LNCAP (cell line): ENCODE results near the gene ZNF19.

ENCODE experiments used
- CTCF ChIP-seq: fragments of 450-650 bp; IDR thresholded peaks from 2 replicates; pipeline ENCODE4 v1.5.1; 2017; ENCODE audit warnings: mild to moderate bottlenecking

Gene ZNF19

GRCh38 chr16:71459510-71459909 lies 29.6 kb downstream of the ZNF19 start:
- no peak for TF ChIP-seq CTCF

- TF ChIP-seq CTCF, result no peak
Measured at GRCh38 chr16:71456801-71457200, 32.3 kb downstream of the ZNF19 start.

DNA sequence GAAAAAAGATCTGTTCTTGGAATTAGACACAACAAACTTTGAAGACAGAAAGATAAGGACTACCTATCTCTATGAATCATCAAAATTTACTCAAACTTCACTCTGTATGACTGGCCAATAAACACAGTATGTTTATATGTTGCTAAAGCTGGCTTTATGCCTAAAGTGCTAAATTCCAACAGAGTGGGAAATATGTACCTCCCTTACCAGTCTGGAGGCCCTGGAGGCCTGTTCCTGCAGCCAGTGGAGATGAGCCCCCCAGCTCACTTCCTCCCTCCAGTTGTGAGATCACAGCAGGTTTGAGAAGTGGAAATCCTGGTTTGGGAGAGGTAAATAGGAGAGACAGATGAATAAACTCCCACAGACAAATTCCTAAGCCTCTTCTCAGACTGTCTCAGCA lies 36.1 kb downstream of the ZNF19 start:
- TF ChIP-seq CTCF, result no peak

GRCh38 chr16:71449020-71449419 lies 40.1 kb downstream of the ZNF19 start:
- TF ChIP-seq CTCF, result no peak

DNA sequence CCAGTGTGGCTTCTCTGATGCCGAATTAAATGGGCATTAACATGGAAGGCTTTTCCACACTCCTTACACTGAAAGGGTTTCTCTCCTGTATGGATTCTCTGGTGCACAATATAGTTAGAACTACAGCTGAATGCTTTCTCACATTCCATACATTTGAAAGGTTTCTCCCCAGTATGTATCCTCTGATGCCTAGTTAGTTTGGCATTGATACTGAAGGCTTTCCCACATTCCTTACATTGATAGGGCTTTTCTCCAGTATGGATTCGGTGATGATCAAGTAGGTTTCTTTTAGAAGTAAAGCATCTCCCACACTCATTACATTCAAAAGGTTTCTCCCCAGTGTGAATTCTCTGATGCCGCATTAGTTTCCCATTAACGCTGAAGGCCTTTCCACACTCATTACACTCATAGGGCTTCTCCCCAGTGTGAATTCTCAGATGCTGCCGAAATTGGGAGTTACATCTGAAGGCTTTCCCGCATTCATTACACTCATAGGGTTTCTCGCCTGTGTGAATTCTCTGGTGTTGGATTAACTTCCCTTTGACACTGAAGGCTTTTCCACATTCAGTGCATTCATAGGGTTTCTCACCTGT lies 40.8 kb downstream of the ZNF19 start:
- TF ChIP-seq CTCF, result no peak

- no peak for TF ChIP-seq CTCF
Measured at GRCh38 chr16:71443714-71444113, 45.4 kb downstream of the ZNF19 start.

DNA sequence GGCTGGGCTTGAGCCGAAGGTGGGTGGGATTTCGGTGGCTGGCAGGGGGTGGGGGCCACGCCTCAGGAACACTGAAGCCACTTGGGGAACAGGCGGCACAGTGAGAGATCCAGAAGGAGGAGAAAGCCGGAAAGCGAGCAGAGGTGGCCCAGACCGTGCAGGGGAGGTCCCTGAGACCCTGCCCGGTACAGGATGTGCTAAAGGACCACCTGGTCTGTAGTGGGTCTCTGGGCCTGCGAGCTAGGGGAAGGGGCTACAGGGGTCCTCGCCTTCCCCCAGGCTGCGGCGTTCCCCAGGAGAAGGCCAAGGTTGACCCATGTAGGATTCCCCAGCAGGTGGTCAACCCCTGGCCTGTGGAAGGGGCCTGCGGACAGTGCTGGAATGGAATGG lies 47.1 kb downstream of the ZNF19 start, which contains the start of gene TLE7:
TSS of gene TLE7 (minus strand) at position 4 of the 390 bp plus-strand sequence. CDS start 8,730 bp downstream, outside the sequence.
- TF ChIP-seq CTCF, result no peak
